DND-41 (cell line): ENCODE measurements around the gene ZFPM1.

ENCODE experiments used
- EZH2 ChIP-seq: IDR thresholded peaks from 3 replicates; pipeline ENCODE4 v1.6.1; 2012; ENCODE audit warnings: borderline replicate concordance, low read depth, mild to moderate bottlenecking, moderate library complexity, low read length, inconsistent platforms; ENCODE audit not compliant: severe bottlenecking
- TF ChIP-seq, protein P1 (sequence below): IDR thresholded peaks from 2 replicates; pipeline ENCODE4 v1.5.1; 2012; ENCODE audit warnings: borderline replicate concordance, low read length, moderate library complexity, mild to moderate bottlenecking; ENCODE audit not compliant: poor library complexity, severe bottlenecking; ENCODE audit errors: extremely low read depth

DNA sequence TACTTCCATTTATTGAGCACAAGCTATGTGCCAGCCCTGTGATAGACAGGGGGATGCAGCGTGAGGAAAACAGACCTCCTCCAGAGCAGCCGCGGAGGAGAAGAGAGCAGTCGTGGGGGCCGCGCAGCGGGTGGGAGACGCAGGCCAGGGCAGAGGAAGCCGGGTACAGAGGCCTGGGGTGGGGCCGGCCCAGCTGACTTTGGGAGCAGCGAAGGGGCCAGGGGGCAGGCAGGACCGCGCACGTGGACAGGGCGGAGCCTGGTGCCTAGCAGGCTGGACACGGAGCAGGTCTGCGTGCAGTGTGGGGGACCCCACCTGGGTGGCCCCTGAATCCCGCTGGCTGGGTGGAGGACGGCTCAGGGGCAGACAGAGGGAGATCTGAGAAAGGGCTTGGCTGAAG lies 46.2 kb downstream of the ZFPM1 start:
- TF ChIP-seq, protein P1, sequence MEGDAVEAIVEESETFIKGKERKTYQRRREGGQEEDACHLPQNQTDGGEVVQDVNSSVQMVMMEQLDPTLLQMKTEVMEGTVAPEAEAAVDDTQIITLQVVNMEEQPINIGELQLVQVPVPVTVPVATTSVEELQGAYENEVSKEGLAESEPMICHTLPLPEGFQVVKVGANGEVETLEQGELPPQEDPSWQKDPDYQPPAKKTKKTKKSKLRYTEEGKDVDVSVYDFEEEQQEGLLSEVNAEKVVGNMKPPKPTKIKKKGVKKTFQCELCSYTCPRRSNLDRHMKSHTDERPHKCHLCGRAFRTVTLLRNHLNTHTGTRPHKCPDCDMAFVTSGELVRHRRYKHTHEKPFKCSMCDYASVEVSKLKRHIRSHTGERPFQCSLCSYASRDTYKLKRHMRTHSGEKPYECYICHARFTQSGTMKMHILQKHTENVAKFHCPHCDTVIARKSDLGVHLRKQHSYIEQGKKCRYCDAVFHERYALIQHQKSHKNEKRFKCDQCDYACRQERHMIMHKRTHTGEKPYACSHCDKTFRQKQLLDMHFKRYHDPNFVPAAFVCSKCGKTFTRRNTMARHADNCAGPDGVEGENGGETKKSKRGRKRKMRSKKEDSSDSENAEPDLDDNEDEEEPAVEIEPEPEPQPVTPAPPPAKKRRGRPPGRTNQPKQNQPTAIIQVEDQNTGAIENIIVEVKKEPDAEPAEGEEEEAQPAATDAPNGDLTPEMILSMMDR = no peak
- TF ChIP-seq EZH2 = no peak
